ENCODE measurements around the gene FAM114A1.
"Not testable (repeated sequence)": the region's sequence is repeated elsewhere in the genome, so short reads cannot be mapped to it uniquely, and the experiment has no call there.

The FAM114A1 gene

GRCh38 chr4:38905652-38906385, 38.2 kb downstream of the FAM114A1 start:
- DNase-seq, result no peak

DNA sequence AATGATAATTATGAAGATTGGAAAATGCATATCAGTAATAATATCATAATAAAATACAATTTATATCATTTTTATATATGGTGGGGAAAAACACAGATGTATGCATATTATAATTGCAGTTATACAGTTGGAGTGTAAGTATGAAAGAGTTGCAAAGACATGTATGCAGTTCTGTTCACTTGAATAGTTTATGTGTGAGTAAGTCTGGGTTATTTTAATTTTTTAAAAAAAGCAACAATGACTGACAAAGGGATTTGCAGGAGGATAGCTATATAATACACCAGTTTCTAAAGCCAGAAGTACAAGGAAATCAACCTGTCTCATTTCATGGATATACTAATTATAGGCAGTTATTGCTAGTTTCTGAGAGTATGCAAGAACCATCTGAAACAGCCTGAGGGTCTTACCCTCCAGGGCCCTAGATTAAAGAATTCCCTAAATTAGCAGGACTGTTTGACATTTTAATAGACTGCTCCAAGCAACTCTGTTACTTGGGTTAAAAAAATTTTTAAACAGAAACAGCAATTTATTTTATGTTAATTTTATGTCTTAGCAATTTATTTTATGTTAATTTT, 40.2 kb downstream of the FAM114A1 start:
- no peak for DNase-seq

DNA sequence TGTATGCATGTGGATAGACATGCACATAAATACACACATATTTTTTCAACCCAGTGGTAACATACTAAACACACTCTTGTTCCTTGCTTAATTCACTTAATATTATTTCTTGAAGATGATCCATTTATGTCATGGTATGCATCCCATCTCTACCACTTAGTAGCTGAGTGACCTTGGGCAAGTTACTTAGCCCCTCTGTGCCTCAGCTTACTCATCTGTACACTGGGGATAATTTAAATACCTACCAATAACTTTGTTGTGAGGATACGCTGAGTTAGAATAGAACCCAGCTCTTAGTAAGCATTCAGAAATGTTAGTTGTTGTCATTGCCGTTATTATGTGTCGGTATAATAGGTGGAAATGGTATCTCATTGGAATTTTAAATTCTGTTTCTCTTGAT, 41.4 kb downstream of the FAM114A1 start:
- no peak for DNase-seq

DNA sequence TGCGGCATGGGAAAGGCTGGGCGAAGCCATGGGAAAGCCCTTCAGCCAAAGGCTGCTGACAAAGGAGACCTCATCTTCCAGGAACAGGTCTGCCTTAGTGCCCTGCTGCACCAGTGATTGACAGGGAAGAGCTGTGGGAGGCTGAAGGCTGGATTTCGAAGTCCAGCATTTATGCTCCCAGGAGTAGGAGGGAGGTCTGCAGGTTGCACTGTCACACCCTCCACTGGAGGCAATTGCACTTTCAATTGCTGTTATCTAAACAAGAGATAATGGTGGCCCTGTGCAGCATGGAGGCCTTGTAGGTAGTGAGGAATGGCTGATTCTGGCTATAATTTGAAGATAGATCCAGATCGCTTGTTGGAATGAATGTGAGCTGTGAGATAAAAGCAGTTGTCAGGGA, 43.7 kb downstream of the FAM114A1 start:
- no peak for DNase-seq

DNA sequence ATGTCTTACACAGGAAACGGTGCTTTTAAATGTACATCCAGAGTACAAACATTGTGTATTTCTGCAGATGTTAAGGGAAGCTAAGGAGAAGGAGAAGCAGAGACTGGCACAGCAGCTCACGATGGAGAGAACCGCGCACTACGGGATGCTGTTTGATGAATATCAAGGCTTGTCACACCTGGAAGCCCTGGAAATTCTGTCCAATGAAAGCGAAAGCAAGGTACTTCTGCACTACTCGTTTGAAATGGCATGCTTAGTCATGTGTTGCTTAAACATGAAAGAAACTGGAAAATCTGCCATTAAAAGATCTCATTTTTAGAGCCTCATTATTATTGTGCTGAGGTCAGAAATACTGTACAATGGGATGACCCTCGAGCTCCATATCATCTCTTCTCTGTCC, 47.2 kb downstream of the FAM114A1 start:
- DNase-seq, result no peak

DNA sequence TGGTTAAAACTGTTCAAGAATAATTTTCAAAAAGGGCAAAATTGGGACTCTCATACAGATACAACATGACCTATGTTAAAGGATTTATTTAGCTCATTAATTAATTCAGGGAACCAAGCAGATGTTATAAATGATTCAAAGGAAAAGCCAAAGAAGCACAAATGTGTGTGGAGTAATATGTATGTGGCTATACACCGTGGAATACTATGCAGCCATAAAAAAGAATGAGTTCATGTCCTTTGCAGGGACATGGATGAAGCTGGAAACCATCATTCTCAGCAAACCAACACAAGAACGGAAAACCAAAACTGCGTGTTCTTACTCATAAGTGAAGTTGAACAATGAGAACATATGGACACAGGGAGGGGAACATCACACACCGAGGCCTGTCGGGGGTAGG, 48.7 kb downstream of the FAM114A1 start:
- DNase-seq, result not testable (repeated sequence)

DNA sequence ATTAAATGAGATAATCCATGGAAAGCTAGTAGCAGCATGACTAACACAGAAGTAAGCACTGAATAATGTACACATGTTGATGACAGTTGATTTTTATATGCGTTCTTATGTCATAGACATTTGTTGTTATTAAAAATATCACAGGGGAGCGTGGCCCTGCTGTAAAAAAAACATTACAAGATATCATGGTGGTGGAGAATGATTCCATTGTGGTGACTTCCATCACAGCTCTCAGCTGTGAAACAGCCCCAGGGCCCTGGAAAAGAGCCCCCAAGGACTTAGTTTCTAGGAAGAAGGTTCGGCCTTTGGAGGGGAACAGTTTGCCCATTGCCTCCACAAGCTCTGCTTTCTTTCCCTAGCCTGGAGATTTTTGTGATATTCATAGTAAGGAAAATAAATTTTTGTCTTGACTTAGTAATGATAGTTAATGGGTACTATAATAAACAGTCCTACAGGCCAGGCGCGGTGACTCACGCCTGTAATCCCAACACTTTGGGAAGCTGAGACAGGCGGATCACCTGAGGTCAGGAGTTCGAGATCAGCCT, 49.9 kb downstream of the FAM114A1 start:
- DNase-seq, result no peak

GRCh38 chr4:38919494-38919893, 51.9 kb downstream of the FAM114A1 start:
- DNase-seq, result no peak

GRCh38 chr4:38920186-38920585, 52.6 kb downstream of the FAM114A1 start:
- no peak for DNase-seq

DNA sequence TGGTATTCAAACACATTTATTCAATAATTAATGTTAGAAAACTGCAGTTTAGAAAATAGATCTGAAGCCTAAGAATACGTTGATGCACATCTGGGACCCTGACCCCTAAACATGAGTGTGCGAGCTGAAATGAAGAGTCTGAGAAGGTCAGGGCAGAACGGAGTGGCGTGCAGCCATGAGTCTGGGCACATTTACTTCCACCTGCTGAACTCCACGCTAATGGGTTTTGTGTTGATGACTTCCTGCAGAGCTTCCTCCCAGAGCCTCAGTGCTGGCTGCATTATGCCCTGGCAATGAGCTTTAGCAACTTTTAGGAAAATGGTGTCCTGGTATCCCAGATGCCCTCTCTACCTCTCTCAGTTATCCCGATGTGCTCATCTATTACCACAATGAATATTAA, 53.1 kb downstream of the FAM114A1 start:
- DNase-seq, result no peak

GRCh38 chr4:38921151-38921550, 53.5 kb downstream of the FAM114A1 start:
- no peak for DNase-seq

DNA sequence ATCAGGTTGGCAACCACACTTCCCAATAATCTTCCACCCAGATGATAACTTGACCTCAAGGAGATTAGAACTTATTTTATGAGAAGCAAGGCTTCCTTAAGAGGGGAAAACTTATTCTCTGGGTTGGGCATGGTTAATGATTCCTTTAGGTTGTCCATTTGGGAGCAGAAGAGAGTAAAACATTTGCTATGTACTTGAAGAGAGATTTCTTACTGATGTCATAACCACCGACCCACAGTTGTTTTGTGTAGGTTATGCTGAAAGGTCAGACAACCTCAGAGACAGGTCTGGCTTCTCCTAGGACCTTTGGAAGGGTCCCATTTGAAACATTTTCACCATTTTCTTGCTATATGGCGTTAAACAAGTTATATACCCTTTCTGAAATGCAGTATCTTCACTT, 56.1 kb downstream of the FAM114A1 start:
- DNase-seq, result no peak

DNA sequence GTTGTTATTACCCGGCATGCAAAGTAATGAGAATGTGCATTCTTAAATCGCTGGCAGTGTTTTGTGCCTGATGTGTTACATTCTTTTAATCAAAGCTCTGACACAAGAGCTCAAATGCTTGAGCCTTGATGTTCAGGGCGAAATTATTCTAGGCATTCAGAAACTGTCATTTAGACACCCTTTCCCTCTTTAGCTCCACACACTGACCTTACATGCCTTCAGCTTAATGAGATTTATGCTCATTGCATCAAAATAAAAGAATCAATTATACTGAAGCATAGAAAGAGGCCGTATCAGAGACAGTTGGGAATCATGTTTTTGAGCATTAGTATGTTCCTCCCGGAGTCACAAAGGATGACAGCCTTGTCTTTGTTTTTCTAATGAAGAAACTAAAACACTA, 56.7 kb downstream of the FAM114A1 start:
- no peak for DNase-seq

GRCh38 chr4:38925492-38926413, 58.1 kb downstream of the FAM114A1 start:
- no peak for DNase-seq

DNA sequence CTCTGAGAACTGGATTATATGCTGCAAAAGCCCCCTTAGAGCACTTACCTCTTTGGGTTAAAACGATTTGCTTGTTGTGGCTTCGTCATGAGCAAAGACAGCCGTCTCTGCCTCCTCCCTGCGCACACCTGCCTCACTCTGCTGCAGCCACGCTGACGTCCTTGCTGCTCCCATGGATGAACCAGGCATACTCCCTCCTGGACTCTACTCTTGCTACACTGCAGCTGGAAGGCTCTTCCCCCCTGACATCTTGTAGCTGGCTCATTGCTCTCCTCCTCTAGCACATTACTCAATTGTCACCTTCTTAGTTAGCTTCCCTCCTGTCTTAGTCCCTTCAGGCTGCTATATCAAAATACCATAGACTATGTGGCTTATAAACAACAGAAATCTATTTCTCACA, 59.3 kb downstream of the FAM114A1 start:
- DNase-seq, result no peak

DNA sequence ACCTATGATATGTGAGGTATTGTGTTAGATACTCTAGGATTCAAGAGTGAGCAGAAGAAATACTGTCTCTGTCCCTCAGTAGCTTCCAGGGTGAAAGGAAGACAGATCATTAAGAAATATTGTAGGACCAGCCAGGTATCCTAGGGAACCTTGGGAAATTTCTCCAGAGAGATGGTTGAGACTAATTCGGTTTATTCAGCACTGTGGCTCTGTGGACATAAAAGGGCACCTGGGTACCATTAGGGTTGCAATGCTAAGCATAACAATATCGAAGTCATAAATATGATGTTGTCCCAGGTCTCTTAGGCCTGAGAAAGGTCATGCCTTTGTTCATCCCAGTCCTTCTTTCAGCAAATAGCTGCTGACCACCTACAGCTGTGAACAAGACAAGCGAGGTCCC, 61.0 kb downstream of the FAM114A1 start:
- DNase-seq, result no peak

DNA sequence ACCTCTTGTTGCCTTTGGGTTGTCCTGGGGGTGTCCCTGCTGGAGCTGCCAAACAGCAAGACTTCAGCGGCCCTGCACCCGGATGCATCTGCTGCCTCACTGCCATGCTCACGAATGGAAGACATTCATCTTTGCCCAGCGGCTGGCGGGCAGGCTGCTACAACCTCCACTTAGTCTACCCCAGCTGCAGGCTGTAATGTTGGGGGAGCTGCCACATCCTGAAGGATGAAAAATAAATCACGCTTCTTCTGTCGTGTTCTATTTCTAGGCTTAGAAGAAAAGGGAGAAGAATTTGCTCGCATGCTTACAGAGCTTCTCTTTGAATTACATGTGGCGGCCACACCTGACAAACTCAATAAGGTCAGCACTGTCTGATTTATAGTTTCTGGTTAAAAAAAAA, 61.4 kb downstream of the FAM114A1 start:
- no peak for DNase-seq

GRCh38 chr4:38930204-38930603, 62.6 kb downstream of the FAM114A1 start:
- DNase-seq, result no peak

- no peak for DNase-seq
These were observed 63.1 kb downstream of the FAM114A1 start for GRCh38 chr4:38930707-38931106.

GRCh38 chr4:38931125-38931524, 63.5 kb downstream of the FAM114A1 start:
- no peak for DNase-seq

DNA sequence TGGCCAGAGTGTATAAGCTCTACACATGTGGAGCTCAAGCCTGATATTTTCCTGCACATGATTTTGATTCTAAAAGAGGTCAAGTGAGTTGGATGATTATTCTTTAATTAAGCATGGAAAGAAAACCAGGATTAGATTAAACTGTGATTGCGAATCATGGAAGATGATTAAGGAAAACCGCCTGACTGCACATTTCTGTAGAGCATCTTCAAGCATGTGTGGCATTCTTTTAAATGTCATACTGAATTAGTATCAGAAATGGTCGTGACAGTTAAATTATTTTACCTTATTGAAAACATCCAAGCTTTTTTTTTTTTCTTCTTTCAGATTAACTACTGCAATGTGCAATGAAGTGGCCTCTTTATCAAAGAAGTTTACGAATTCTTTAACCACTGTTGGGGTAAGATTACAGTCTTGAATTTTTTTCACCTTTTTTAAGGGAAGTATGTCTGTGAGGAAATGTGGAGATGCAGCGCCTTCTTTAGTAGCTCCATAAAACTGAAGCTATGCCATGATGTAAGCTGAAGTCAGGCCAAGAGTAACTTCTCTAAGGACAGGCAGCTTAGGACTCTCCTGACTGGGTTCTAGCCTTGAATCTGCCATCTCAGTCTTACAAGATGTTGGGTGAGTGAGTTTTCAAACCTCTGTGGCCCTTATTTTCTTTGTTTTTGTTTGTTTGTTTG, 67.9 kb downstream of the FAM114A1 start:
- DNase-seq, result no peak

DNA sequence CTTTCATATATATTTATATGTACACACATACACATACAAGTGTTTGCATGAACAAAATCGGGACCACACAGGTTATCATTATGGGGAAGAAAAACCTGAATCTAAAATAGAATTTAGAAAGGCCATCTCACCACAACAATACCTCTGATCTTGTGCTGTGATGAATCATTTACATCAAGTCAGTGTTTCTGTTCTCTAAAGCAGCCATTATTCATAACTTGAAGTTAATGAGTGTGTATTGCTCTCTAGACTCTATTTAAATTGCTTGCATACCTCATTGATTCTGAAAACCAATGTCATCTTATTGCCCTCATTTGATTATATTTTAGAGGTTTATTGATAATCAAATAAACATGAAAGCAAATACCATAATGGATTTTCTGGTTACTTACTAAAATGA, 71.6 kb downstream of the FAM114A1 start:
- DNase-seq, result no peak

DNA sequence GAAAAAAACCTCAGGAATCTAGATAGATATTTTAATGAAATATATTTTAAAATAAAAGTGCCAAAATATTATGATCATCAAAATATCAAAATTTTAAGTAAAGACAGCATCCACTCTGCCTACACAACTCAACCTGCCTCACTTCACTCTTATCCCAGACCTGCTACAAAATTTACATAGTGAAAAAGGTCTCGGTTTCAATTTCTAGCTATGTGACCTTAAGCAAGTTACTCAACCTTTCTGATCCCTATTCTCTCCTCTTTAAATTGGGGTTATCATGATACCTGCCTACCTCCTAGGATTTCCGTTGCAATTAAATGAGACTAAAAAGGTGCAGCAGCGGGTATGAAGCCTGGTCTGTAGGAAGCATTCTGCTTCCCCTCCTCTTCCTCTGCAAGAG, 72.9 kb downstream of the FAM114A1 start:
- DNase-seq, result no peak

All from GOT3 (cell line).